ENCODE data around the gene EFCAB11.

- no peak for TF ChIP-seq POLR2A (IDR thresholded peaks at IDR 0.05)
- TF ChIP-seq CTCF (IDR thresholded peaks at IDR 0.05): no peak
These were observed 69.8 kb downstream of the EFCAB11 start for GRCh38 chr14:89884761-89885160.
